Right lung (tissue), 5 donors: ENCODE results near the gene RNF187. TPM values are rescaled to one million over a fixed set of nuclear protein-coding genes. Genes with fewer than 3 reads are reported as not detected.
"Not testable (repeated sequence)": the region's sequence is repeated elsewhere in the genome, so short reads cannot be mapped to it uniquely, and the experiment has no call there.

ENCODE experiments used
- DNase-seq, 2 donors: peaks; one replicate each; pipeline ENCODE4 v3.0.0-alpha.2; 2013
- polyA plus RNA-seq, 5 donors: library from polyadenylated mRNA; unstranded; fragments of 120-200 nt; gene quantifications; one replicate each; pipeline versions ENCODE4 v1.2.1 to v1.2.3, GENCODE V29; 2013; ENCODE audit warnings: inconsistent platforms in 1 of 5, low replicate concordance in 1 of 5; ENCODE audit not compliant: insufficient read length in 5 of 5, insufficient read depth in 1 of 5

Gene RNF187
- polyA plus RNA-seq, 5 donors: 57.0 to 91.0 (median 67.7) TPM

DNA sequence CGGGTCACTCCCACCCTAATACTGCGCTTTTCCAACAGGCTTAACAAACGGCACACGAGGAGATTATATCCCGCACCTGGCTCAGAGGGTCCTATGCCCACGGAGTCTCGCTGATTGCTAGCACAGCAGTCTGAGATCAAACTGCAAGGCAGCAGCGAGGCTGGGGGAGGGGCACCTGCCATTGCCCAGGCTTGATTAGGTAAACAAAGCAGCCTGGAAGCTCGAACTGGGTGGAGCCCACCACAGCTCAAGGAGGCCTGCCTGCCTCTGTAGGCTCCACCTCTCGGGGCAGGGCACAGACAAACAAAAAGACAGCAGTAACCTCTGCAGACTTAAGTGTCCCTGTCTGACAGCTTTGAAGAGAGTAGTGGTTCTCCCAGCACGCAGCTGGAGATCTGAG lies 18.8 kb downstream of the RNF187 start:
- not testable (repeated sequence) for DNase-seq

- no peak for DNase-seq
These were observed 20.9 kb downstream of the RNF187 start for GRCh38 chr1:228507961-228508652.

DNA sequence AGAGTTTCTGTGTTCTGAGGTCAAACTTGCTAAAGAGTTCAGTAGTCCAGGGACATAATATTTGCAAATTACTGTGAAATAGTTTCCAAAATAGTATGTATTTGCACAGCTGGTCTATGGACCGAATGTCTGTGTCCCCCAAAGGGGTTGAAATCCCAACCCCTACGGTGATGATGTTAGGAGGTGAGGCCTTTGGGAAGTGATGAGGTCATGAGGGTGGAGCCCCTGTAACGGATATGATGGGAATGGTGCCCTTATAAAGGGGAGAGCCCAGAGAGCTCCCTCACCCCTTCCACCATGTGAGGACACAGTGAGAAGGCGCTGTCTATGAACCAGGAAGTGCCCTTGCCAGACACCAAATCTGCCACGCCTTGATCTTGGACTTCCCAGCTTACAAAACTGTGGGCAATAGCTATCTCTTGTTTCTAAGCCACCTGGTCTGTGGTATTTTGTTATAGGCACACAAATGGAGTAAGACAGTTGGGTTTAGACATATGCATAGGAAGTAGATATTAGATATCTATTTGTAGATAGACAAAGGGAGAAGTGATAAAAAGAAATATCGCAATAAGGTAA lies 21.7 kb downstream of the RNF187 start:
- DNase-seq: no peak

DNA sequence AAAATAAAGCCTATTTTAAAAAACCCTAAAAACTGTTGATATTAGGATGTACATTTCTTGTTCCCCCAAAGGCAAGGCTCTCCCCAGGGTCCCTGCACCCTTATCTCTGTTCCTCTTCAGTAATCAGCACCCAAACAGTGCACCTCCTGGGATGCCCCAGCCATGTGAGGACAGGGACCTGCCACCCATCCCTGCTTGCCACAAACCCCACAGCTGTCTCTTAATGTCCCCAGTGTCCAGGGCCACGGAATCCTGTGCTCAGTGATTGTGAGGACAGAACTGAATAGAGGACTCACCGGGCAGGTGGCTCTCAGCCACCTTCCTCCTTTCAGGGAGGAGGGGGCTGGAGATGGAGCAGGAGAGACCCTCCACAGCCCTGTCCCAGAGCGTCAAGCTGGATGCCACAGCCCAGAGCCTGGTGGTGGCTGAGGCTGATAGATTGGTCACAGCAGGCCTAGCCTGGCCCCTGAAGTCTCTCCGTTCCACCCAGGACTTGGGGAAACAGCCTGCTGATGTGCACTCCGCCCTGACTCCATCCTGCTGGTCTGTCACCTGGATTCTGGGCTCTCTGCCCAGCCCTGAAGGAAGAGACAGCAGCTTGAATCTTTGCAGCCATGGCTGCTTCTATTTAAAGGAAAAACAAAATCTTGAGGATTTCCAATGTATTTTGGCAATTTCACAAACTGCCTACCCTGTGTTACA lies 23.1 kb downstream of the RNF187 start:
- no peak for DNase-seq

DNA sequence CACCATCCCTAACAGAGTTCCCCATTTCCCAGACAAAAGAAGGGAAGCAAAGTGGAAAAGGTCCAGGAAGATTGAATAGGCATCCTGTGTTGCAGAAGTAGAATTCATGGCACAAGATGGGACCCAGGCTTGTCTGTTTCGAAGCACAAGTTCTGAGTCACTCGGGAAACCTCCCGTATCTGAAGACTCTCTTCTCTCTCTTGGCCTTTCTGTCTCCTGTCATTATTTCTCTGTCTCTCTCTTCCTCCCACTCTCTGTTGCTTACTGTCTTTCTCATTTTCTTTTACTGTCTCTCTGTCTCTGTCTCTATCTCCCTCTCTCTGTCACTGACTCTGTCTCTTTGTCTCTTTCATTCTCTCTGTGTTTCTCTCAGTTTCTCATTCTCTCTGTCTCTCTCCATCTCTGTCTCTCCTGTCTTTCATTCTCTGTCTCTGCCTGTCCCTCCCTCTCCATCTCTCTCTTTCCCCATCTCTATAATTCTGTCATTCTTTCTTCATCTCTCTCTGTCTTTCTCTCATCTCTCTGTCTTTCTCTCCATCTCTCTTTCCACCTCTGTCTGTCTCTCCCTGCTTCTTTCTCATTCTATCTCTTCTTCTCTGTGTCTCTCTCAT lies 23.7 kb downstream of the RNF187 start:
- DNase-seq: no peak

GRCh38 chr1:228511546-228512445 lies 24.6 kb downstream of the RNF187 start:
- DNase-seq: no peak

DNA sequence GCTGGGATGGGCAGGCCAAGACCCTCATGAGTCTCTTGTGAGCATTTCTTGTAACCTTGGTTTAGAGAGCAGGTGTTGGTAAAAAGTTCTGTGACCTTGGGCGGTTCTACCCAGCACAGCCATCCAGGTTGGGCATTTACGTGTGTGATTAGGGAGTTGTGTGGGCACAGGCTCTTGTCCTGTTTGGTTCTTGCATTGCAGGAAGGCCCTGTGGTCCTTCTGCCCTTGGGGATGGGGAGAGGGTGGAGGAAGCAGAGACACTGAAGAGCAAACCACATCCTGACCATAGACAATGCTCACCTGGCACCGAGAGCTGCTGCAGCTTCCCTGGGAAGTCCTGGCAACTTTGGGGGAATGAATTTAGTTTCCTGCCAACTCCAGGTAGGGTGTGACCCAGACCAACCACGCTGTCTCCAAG lies 25.6 kb downstream of the RNF187 start:
- no peak for DNase-seq

- no peak for DNase-seq
These were observed 26.2 kb downstream of the RNF187 start for GRCh38 chr1:228513236-228513900.

DNA sequence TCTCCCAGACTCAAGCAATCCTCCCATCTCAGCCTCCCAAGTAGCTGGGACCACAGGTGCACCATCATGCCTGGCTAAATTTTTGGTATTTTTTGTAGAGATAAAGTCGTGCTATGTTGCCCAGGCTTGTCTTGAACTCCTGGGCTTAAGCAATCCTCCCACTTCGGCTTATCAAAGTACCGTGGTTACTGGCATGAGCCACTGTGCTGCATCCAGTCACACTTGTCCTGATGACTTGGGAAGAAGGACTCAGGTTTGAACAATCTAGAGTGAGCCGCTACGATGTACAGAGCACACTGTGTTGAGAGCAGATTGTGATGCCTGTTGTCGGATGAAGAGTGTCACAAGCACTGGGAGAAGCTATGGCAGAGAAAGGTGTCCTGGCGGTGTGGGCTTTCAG lies 27.2 kb downstream of the RNF187 start:
- no peak for DNase-seq

DNA sequence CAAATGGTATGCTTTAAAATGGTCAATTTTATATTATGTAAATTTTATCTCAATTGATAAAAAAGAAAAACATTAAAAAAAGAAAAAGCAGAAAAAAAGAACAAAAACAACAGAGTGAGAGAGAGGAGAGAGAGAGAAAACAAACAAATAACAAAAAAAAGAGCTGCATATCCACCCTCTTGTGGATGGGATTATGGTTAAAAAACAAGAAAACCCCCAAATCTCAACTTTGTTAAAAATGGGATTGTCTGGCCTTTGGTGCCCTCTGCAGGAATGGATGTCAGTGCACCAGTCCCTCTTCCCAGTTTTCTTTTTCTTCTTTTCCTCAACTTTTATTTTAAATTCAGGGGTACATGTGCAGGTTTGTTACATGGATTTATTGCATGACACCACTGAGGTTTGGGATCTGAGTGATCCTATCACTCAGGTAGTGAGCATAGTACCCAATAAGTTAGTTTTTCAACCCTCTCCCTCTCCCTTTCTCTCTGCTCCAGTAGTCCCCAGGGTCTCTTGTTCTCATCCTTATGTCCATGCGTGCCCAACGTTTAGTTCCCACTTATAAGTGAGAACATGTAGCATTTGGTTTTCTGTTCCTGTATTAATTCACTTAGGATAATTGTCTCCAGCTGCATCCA lies 28.1 kb downstream of the RNF187 start:
- peak; percentile 14 to 22 for DNase-seq

DNA sequence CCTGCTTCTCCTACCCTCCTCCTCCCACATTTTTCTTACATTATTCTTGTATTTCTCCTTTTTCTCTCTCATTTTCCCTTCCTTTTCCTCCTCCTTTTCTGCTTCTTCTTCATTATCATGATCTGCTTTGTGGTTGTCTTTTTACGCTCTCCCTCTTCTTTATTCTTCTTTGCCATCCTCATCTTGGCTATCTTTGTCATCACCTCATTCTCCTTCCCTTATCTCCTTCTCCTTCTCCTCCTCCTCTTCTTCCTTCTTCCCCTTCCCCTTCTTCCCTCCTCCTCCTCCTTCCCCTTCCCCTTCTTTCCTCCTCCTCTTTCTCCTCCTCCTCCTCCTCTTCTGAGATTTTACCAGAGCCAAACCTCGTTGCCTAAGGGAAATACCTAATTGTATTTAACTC lies 30.5 kb downstream of the RNF187 start:
- DNase-seq: no peak

DNA sequence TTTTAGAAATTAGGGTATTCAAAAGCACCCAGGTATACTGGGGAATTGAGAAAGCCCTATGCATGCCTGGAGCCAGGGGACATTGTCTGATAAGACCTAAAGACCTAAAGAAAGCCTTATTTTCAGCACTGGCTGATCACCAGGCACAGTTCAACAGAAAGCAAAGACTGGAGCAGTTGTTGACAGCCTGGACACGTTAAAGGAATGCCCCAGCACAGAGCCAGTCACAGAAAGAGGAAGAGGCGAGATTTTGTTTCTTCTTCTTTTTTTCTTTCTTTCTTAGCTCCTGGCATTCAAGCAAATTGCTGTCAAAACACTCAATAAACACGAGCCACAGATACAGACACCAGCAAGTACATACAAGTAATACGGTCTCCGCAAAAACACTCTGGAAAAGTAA lies 40.4 kb downstream of the RNF187 start:
- no peak for DNase-seq

DNA sequence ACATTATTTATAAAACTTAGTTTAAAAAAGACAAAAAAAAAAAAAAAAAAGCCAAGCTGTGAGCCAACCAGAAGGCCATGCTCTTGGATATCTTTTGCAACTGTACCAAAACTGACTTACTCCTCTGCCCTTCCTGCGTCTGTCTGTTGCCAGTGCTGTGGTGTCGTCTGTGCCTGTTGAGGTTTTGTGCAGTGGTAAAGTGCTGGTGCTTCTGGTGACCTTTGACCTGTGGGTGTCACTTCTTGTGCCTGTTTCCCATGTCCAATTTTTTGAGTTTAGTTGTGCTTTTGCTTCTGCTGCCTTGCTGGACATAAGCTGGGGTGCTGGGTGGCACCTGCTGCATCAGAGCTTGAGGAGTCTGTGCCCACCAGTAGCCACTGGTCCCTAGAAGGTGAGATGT lies 41.4 kb downstream of the RNF187 start:
- no peak for DNase-seq

DNA sequence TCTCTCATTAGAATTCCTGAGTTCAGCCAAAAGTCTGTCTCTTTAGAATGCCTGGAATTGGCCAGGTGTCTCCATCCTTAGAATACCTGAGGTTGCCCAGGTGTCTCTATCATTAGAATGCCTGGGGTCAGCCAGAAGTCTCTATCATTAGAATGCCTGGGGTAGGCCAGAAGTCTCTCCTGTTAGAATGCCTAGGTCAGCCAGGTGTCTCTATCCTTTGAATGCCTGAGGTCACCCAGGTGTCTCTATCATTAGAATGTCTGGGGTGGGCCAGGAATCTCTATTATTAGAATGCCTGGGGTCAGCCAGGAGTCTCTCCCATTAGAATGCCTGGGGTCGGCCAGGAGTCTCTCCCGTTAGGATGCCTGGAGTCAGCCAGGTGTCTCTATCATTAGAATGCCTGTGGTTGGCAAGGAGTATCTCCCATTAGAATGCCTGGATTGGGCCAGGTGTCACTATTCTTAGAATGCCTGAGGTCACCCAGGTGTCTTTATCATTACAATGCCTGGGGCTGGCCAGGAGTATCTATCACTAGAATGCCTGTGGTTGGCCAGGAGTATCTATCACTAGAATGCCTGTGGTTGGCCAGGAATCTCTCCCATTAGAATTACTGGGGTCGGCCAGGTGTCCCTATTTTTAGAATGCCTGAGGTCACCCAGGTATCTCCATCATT lies 43.0 kb downstream of the RNF187 start:
- no peak for DNase-seq

- no peak for DNase-seq
These were observed 44.0 kb downstream of the RNF187 start for GRCh38 chr1:228530951-228531731.

DNA sequence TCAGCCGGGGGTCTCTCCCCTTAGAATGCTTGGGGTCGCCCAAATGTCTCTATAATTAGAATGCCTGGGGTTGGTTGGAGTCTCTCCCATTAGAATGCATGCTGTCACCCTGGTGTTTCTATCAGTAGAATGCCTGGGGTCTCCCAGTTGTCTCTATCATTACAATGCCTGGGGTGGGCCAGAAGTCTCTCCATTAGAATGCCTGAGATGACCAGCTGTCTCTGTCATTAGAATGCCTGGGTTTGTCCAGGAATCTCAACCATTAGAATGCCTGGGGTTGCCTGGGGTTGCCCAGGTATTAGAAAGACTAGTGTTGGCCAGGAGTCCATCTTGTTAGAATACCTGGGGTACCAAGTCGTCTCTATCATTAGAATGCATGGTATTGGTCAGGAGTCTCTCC lies 51.6 kb downstream of the RNF187 start:
- no peak for DNase-seq

- no peak for DNase-seq
These were observed 53.2 kb downstream of the RNF187 start for GRCh38 chr1:228540161-228540917.

DNA sequence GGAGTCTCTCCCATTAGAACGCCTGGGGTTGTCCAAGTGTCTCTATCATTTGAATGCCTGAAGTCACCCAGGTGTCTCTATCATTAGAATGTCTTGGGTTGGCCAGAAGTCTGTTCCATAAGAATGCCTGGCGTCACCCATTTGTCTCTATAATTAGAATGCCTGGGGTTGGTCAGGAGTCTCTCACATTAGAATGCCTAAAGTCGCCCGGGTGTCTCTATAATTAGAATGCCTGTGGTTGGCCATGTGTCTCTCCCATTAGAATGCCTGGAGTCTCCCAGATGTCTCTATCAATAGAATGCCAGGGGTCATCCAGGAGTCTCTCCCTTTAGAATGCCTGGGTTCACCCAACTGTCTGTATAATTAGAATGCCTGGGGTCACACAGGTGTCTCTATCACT lies 54.5 kb downstream of the RNF187 start:
- DNase-seq: no peak
